HEK293 (cell line): ENCODE results near the gene CCDC3.

Experiments used
- CTCF ChIA-PET: fragments of 350-600 bp; formaldehyde crosslinking; extraction: SDS; loops from one replicate; lab custom pipeline; 2021; ENCODE audit warnings: antibody characterized with exemption; lab: Yijun Ruan, JAX
- POLR2A ChIA-PET: fragments of 300-600 bp; formaldehyde crosslinking; extraction: SDS; loops from one replicate; lab custom pipeline; 2020; ENCODE audit warnings: antibody characterized with exemption, inconsistent platforms; lab: Yijun Ruan, JAX
- H3K27ac ChIP-seq: fragments of 200-500 bp; sonication (Bioruptor generic); 2 replicates; pipeline ENCODE4 v1.5.1; 2014; ENCODE audit warnings: low read depth, low read length, control low read depth, inconsistent platforms; ENCODE audit errors: extremely low read depth
- H3K36me3 ChIP-seq, 2 experiments: fragments of 200-500 bp in 1 of 2; sonication (Bioruptor generic) in 1 of 2; 1 replicate in 1 of 2; 2 replicates in 1 of 2; pipeline ENCODE4 v1.5.1; 2014 to 2017; ENCODE audit warnings: inconsistent platforms in 2 of 2, low read length in 2 of 2; ENCODE audit not compliant: control insufficient read depth in 2 of 2, insufficient read depth in 1 of 2
- H3K4me1 ChIP-seq: fragments of 200-500 bp; sonication (Bioruptor generic); 2 replicates; pipeline ENCODE4 v1.5.1; 2014; ENCODE audit warnings: mild to moderate bottlenecking, low read length, inconsistent platforms; ENCODE audit not compliant: control insufficient read depth, insufficient read depth
- H3K4me3 ChIP-seq: 2 replicates; pipeline ENCODE4 v1.5.1; 2011; ENCODE audit warnings: low read depth, mild to moderate bottlenecking, control low read depth, low read length, moderate library complexity
- H3K9me3 ChIP-seq: fragments of 200-500 bp; sonication (Bioruptor generic); 2 replicates; pipeline ENCODE4 v1.5.1; 2014; ENCODE audit warnings: low read depth, low read length, inconsistent platforms; ENCODE audit not compliant: control insufficient read depth, insufficient read depth
- AEBP2 ChIP-seq: fragments of 450-650 bp; formaldehyde crosslinking; IDR thresholded peaks from 2 replicates; pipeline ENCODE4 v1.5.1; 2016; ENCODE audit warnings: missing biosample characterization, missing genetic modification characterization, borderline replicate concordance
- PATZ1 ChIP-seq: fragments of 450-650 bp; formaldehyde crosslinking; IDR thresholded peaks from 2 replicates; pipeline ENCODE4 v1.5.1; 2016; ENCODE audit warnings: missing biosample characterization, missing genetic modification characterization
- PRDM2 ChIP-seq: fragments of 450-650 bp; formaldehyde crosslinking; IDR thresholded peaks from 2 replicates; pipeline ENCODE4 v1.5.1; 2016; ENCODE audit warnings: missing biosample characterization, missing genetic modification characterization, borderline replicate concordance
- REPIN1 ChIP-seq: fragments of 450-650 bp; formaldehyde crosslinking; IDR thresholded peaks from 2 replicates; pipeline ENCODE4 v1.5.1; 2017; ENCODE audit warnings: missing biosample characterization, missing genetic modification characterization, low read depth
- ZFHX2 ChIP-seq: fragments of 450-650 bp; formaldehyde crosslinking; conservative IDR thresholded peaks from 2 replicates; pipeline ENCODE4 v1.5.1; 2016; ENCODE audit warnings: missing biosample characterization, missing genetic modification characterization
- ZIC2 ChIP-seq: fragments of 450-650 bp; formaldehyde crosslinking; IDR thresholded peaks from 2 replicates; pipeline ENCODE4 v1.5.1; 2016; ENCODE audit warnings: missing biosample characterization, missing genetic modification characterization
- ZNF155 ChIP-seq: fragments of 450-650 bp; formaldehyde crosslinking; IDR thresholded peaks from 2 replicates; pipeline ENCODE4 v1.5.1; 2016; ENCODE audit warnings: missing biosample characterization, missing genetic modification characterization
- ZNF16 ChIP-seq: fragments of 450-650 bp; formaldehyde crosslinking; IDR thresholded peaks from 2 replicates; pipeline ENCODE4 v1.5.1; 2016; ENCODE audit warnings: low read depth, missing biosample characterization, missing genetic modification characterization
- ZNF248 ChIP-seq: fragments of 450-650 bp; formaldehyde crosslinking; IDR thresholded peaks from 2 replicates; pipeline ENCODE4 v1.5.1; 2017; ENCODE audit warnings: missing biosample characterization, missing genetic modification characterization
- ZNF510 ChIP-seq: fragments of 450-650 bp; formaldehyde crosslinking; IDR thresholded peaks from 2 replicates; pipeline ENCODE4 v1.5.1; 2018; ENCODE audit warnings: mild to moderate bottlenecking, missing genetic modification characterization, missing biosample characterization; ENCODE audit not compliant: insufficient replicate concordance
- ZNF623 ChIP-seq: fragments of 450-650 bp; formaldehyde crosslinking; IDR thresholded peaks from 2 replicates; pipeline ENCODE4 v1.5.1; 2016; ENCODE audit warnings: missing biosample characterization, missing genetic modification characterization
- ZNF768 ChIP-seq: fragments of 450-650 bp; formaldehyde crosslinking; IDR thresholded peaks from 2 replicates; pipeline ENCODE4 v1.5.1; 2018; ENCODE audit warnings: missing biosample characterization, mild to moderate bottlenecking, missing genetic modification characterization
- ZNF776 ChIP-seq: fragments of 450-650 bp; formaldehyde crosslinking; IDR thresholded peaks from 2 replicates; pipeline ENCODE4 v1.5.0; 2017; ENCODE audit warnings: missing biosample characterization, missing genetic modification characterization, borderline replicate concordance
- ZSCAN5A ChIP-seq: fragments of 450-650 bp; formaldehyde crosslinking; IDR thresholded peaks from 2 replicates; pipeline ENCODE4 v1.5.1; 2016; ENCODE audit warnings: missing biosample characterization, missing genetic modification characterization
- TF ChIP-seq, protein P1 (sequence below): fragments of 450-650 bp; formaldehyde crosslinking; IDR thresholded peaks from 2 replicates; pipeline ENCODE4 v1.5.1; 2017; ENCODE audit warnings: missing biosample characterization, mild to moderate bottlenecking, missing genetic modification characterization, moderate library complexity

CCDC3 gene

DNA sequence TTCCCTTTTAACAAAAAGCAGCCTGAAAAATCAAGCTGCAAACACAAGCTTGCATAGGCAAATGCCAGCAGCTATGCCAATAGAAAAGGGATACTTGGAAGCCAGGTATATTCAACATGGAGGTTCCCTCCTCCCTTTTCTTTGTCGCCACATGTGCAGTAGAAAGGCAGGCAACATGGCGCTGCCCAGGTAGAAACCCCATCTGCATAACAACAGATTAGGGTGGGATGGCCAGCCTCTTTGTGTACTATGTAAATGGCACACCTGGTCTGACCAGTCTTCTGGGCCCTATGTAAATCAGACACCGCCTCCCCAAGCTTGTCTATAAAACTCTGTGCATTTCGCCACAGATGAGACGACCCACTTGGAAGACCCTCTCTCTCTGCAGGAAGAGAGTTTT is 58.1 kb downstream of the CCDC3 start:
- no peaks in the 10 kb centered on the region for H3K36me3 ChIP-seq
- ChIA-PET CTCF (interaction anchor here (1.0 kb wide), 1 partner anchor 131 kb away, joined by 4 read pairs; no protein-coding TSS in a partner anchor), POLR2A (interaction anchor here (0.7 kb wide), 1 partner anchor 36 kb away, joined by 3 read pairs; no protein-coding TSS in a partner anchor)
- TF ChIP-seq PRDM2 (tag by site-specific recombination) (no peak), AEBP2 (no peak), ZNF768 (tag by site-specific recombination) (no peak), ZFHX2 (tag by site-specific recombination) (no peak), ZIC2 (tag by site-specific recombination) (no peak), PATZ1 (tag by site-specific recombination) (no peak), ZNF16 (tag by site-specific recombination) (no peak), ZNF776 (tag by site-specific recombination) (no peak), ZNF510 (no peak), ZNF623 (tag by site-specific recombination) (no peak), ZNF248 (tag by site-specific recombination) (no peak), ZNF155 (no peak), REPIN1 (no peak), ZSCAN5A (tag by site-specific recombination) (no peak)
- TF ChIP-seq, protein P1, sequence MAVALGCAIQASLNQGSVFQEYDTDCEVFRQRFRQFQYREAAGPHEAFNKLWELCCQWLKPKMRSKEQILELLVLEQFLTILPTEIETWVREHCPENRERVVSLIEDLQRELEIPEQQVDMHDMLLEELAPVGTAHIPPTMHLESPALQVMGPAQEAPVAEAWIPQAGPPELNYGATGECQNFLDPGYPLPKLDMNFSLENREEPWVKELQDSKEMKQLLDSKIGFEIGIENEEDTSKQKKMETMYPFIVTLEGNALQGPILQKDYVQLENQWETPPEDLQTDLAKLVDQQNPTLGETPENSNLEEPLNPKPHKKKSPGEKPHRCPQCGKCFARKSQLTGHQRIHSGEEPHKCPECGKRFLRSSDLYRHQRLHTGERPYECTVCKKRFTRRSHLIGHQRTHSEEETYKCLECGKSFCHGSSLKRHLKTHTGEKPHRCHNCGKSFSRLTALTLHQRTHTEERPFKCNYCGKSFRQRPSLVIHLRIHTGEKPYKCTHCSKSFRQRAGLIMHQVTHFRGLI (tag by site-specific recombination): no peak
- H3K4me3 ChIP-seq: no peak overlapping the region
- no peak overlapping the region for H3K27ac ChIP-seq
- no peaks in the 10 kb centered on the region for H3K9me3 ChIP-seq
- H3K4me1 ChIP-seq: no peaks in the 10 kb centered on the region
